Measurements from ENCODE around the gene NCKAP1.

NCKAP1 gene

DNA sequence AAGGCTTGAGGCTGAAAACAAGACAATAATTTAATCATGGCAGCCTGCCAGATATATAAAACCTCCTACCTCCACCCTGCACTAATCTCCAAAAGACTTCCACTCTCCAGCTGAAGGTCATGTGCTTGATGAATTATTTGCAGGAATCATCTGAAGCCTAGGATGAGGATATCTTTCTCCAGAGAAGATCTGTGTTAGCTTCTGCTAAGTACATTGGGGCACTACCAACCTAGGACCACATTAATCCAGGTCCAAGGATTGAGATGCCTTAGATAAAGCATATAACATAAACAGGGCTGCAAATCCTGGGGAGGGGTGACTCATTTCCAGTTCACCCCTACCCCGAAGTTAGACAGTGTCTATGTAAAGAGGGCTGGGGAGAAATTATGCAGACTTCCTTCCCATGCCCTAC lies 91.3 kb downstream of the NCKAP1 start:
- no peak for DNase-seq

DNA sequence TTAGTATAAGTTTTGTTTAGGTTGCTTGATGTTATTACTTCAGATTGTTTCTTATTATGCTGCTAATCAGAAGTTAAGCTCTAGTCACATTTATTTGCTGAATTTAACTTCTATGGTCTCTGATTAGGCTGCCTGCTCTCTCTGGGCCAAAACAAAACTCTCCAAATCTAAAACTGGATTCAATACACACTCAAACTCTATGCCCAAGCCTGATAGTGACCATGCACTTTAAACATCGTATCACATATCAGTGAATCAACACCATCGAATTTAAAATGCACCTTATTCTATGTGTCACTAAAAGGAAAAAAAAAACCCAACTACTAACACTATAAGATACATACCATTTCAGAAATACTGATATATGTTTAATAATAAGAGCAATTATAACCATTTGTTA lies 94.9 kb downstream of the NCKAP1 start:
- DNase-seq: no peak

DNA sequence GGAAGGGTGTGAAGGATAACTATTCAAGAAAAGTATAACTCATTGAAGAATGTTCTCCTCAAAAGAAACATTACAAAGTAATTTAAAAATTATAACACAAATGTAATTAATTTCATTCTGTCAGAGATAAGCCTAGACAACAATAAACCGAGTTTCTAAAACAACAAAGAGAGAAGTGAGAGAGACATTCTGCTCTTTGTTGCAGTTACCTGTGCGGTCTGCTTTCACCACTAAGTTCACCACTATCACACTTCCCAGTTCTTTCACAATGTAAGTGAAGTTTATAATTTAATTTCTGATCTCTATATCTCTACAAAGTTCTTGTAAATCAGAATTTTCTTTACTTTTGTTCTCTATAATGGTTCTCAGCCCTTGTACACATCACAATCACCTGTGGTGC lies 95.5 kb downstream of the NCKAP1 start:
- DNase-seq: no peak

DNA sequence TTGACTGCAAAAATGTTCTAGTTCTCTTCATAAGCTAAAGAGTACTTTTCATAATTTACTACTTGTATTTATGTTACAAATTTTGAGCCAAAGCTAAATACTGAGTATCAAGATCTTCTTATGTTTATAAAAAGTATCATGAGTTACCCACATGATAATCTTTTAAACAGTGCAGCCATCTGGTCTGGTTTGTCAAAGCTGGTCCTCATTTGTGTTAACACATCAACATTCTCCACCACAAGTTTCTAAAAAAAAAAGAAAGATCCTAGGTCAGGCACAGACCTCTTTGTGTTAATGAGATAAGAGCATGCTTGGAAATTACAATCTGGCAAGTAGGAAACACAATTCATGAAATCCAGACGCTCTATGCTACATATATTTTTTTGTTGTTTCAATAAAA lies 96.3 kb downstream of the NCKAP1 start:
- no peak for DNase-seq

DNA sequence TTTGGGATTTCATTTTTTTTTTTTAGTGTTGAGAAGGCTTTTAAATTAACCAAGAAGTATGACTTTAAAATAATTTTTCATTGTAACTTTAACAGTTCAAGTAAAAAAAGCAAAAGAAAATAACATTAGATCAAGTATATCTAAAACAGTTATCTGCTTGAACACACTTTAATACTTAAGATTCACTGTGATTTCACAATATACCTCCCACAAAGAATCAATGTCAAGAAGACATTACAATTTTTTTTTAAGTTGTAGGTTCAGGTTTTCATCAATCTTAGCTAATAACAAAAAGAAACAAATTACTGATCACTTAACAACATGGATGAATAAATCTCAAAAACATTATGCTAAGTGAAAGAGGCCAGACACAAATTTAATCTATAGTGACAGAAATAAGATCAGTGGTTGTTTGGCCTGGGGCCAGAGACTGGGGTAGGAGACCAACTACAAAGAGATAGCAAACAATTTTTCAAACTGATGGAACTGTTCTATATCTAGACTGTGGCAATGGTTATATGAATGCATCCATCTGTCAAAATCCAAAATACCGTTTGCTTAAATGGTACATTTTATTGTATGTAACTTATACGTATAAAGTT lies 97.0 kb downstream of the NCKAP1 start:
- DNase-seq: no peak

DNA sequence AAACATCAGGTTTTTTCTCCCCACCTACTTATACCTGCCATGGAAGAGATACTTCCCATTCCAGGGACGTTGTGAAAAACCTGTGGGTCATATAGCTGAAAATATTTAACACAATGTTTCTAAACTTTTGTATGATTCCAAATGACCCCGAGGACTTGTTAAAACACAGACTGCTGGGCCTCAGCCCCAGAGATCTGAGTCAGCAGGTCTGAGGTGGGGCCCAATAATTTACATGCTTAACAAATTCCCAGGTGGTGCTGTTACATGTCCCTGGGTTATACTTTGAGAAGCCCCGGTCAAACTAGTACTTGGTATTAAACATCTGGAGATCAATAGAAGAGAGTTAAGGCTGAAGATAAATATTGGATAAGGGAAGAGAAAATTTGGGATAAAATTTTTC lies 100.4 kb downstream of the NCKAP1 start:
- DNase-seq: no peak

DNA sequence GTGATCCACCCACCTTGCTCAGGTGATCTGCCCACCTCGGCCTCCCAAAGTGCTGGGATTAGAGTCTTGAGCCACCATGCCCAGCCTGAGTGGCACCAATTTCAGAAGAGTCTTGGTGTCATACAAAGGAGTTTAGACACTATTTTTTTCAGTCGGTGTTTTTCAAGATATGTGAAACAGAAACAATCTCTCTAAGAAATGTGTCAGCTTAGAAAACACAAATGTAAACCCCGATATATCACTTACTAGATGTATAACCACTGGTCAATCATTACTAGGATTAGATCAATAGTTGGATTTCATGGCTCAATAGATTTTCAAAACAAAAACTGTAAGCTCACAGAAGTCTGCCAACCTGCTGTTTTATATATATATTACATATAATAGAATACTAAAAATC lies 104.6 kb downstream of the NCKAP1 start:
- no peak for DNase-seq

DNA sequence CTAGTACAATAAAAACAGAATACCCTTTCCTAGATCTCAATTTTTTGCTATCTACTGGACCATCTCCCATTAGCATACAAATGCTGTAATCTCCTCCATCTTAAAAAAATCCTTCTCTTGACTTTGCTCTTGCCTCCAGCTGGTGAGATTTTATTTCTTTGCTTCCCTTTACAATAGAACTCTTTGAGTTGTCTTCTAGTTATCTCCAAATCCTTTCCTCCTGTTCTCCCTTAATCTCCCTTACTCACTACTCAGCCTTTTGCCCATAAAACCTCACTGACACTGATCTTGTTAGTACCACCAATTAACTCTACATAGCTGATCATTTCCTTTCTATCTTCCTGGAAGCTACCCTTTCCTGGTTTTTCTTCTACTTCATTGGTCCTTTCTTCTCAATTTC lies 108.3 kb downstream of the NCKAP1 start:
- no peak for DNase-seq

DNA sequence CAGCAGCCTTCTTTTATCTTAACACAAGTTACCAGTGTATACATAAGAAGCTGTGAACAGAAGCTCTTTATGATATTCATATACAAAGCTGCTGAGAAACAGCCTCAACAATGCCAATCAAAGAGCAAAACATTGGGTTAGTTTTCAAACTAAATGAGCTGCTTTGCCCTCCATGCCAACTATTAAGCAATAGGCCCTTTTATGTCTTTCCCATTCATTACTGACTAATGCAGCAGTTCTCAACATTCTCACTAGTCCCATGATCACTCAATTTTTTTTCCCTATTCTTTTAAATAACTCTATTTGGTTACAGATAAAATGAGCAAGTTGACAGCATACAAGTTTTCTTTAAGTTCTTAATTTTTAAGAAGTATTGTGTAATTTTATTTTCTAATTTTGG lies 114.0 kb downstream of the NCKAP1 start:
- DNase-seq: no peak

DNA sequence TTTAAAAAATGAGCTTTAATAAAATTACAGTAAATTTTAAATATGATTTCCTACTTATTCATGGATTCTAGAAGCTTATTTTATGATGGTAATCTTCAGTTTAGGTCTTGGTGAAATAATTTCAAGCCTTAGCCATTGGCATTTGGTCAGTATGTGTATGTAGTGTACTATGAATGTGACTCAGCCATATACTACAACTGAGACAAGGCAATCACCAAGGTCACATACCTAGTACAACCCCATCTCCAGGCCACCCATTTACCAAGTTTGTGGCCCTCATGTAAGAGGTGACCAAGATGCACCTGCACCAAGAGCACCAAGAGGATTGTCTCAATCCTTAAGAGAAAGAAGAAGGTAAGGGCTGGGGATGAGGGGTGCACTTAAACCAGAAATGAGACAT lies 117.0 kb downstream of the NCKAP1 start:
- DNase-seq: no peak

DNA sequence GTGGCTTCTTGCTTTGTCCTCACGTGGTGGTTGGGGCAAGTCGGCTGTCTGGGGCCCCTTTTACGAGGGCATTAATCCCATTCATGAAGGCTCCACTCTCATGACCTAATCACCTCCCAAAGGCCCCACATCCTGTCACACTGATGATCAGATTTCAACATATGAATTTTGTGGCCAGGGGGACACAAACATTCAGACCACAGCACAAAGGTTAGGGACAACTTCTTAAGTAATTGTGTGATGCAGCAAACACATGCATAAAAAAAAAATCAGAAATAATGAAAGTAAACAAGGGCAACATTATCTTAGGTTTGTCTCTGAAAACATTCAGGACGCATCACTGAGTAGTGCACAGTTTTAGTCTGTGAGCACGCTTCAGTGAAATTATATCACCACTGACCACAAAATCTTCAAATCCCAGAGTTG lies 117.6 kb downstream of the NCKAP1 start:
- no peak for DNase-seq

DNA sequence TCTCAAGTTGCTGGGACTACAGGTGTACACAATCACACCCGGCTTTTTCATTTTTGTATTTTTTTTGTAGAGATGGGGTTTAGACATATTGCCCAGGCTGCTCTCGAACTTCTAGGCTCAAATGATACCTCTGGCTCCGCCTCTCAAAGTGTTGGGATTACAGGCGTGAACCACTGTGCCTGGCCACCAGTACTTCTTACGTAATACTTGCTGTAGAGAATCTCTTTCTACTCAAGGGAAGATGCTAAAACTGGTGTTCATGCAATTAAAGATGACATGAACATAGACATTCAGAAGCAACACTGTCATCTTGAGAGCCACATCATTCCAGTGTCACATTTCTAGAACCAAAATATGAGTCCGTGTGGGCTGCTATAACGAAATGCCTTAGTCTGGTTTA lies 118.2 kb downstream of the NCKAP1 start:
- no peak for DNase-seq

DNA sequence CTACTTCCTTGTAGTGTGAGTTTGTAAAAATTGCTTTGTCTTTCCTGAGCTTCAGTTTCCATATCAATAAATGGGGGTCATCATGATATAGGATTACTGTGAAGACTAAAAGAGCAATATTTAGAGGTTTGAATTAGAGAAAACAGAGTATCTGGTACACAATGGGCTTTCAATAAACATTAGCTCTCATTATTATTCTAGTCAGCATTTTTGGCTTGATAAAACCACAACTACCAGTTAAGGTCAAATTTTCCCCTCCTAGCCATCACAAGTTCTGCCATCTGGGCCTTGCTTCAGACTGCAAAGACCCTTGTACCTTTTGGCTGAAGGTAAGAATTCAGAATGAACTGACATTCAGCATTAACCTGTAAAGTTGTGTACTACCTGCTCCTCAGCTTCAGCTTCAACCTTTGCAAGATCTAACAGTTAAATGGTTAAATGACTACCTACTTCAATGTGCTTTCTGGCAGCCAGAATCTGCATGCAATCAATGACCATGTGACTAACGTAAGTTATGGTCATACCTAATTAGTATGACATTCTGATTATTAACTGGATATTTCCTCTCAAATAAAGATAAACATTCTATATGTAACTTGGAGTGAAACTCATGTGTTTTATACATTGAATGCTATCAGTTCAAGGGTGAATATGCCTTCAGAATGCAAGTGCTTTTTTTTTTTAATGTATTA lies 119.2 kb downstream of the NCKAP1 start:
- DNase-seq: no peak

DNA sequence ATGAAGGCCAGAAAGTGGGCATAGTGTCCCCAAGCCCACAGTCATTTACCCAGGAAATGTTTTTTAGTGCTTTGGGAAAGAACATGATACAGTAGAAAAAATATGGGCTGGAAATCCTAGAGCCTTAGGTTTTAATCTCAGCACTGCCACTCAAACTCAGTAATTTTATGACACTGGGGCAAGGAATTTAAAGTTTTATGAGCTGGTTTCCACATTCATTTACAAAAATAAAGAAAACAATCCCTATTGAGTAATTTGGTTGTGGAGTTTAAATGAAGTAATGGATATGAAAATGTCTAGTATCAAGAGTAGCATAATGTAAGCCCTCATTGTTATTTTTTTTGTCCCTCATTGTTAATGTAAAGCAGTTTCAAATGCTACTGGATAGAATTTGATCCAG lies 120.3 kb downstream of the NCKAP1 start:
- no peak for DNase-seq

DNA sequence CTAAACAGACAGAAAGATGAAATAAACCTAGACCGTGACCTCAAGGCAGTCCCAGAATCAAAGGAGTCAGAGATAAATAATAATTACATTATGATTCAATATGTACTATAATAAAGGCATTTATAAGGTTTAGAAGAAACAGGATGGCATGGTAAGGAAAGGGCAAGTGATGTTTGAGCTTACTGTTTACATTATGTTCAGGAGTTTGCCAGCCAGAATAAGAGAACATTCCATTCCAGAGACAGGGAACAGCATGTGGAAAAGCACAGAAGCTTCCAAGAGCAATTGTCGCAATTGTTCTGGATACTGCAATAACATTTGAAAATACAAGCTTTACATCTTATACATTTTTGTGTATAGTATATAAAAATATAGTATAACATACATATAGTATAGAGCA lies 121.8 kb downstream of the NCKAP1 start:
- no peak for DNase-seq

DNA sequence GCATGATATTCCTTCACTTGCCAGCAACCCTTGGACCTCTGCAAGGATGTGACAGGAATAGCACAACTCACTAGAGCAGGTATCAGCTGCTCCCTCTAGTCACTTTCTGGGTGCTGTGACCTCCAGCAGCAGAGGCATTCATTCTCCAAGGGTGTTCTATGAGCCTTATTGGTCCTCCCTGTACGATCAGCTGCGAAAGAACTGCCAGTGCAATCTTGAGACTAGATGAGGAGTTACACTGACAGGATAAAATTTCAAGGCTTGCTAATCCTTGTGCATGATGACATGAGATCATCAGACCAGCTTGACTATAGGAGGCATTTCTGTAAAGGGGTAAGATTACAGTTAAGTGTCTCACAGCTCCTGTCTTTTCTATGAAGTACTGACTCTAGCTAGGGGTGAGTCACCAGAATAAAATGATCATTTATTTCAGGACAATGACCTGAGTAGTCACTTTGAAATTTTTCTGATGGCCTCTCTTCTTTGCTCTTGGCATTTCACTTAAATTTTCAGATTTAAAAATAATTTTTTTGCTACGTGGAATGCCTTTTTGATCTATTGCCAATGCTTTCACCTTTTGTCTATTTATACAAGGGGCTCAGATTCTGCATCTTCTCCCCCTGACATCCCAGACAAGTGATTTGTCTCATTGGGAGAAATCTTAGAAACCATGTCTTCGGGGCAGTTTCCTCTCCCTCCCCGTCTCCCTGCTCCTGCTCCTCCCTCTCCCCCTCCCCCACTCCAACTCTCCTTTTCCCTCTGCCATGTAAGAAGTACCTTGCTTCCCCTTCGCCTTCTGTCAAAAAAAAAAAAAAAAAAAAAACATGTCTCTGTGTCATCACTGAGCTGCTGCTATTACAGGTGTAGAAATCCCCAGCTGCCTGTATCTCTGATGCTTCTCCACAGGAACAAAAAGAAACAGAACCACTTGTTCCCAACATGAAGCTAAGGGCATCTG lies 122.6 kb downstream of the NCKAP1 start:
- no peak for DNase-seq

DNA sequence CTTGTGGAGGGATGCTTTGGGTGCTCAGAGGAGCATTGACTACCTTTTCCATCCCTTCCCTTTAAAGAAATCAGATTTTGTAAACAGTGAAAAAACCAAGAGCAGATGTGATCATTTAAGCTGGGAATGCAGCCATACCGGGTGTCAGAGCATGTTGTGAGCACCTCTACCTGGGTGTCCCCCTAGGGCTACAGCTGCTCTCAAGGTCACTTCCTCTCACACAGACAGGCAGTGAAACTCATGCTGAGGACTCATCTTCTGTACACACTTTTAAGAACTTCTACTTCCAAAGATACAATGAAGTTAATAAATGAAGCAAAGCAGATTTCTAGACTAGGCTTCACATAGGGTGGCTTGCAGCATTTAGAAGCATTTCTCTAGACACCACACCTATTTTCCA lies 123.4 kb downstream of the NCKAP1 start:
- no peak for DNase-seq

DNA sequence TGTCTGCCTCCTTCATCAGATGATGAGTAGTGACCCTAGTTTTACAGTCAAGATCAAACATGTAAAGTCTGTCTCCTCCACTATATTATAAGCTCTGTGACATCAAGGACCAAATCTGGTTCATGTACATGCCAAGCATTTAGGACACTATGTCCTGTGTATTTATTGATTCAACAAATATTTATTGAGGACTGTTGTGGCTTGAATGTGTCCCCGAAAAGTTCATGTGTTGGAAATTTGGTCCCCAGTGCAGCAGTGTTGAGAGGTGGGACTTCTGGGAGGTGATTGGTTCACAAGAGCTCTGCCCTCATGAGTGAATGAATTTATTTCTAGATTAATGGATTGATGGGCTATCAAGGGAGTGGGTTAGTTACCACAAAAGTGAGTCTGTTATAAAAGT lies 125.2 kb downstream of the NCKAP1 start:
- DNase-seq: no peak

DNA sequence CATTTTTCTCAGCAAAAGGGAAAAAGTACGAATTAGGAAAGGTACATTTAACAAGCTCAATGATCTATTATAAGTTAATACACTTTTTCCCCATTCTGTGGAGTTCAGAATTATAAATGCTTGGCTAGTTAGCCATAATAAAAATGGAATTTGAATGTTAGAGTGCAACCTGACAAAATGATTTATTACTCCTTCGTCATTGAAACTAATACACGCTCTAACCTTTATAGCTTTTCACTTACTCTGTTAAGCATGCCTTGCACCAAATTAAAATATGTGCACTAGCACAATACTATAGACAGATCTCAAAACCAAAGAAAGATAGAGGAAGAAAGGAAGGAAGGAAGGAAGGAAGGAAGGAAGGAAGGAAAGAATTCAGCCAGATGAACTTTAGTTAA lies 125.7 kb downstream of the NCKAP1 start:
- DNase-seq: no peak

DNA sequence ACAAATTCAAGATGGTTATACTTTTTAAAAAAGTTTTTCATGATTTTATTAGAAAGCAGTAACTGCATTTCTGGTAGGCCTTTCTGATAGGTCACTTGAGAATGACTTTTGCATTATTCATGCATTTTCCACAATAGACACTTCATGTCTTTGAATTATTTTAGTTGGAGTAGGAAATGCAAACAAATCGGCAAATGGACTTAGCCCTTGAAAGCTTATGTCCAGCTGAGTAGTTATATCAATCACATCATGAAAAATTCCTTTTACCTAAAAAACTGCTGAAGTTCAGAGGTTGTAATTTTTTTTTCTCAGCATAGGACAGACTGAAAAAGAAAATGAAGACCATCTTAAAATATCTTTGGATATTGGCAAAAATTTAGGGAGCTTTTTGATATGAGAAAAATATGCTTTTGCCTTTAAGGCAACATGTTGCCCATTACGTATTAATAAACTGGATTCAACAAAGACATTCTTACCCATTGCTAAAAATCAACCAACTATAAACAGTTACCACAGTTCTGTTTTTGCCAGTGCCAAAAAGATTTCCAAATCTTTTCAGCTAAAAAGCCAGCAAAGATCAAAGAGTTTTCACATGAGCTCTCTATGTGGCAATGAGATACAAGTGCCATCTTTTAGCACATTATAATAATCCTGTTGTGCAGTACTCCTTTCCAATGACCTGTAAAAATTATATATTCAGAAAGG lies 126.3 kb downstream of the NCKAP1 start:
- DNase-seq: no peak

DNA sequence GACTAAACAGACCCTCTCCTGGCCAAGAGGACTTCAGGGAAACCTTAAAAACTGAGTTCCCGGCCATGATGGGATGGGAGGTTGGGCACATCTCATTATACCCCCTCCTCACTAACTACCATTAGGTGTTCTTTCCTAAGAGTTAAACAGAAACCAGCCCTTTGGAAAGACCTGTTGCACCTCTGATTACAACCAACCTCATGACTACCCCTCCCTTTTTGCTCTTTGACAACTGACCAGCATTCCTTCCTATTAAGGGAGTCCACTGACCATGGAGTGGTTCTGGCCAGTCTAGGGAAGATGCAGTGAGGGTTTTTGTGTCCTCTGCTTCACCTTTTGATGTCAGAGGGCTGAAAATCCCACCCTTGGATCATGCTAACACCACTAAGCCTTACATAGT lies 127.3 kb downstream of the NCKAP1 start:
- DNase-seq: no peak

DNA sequence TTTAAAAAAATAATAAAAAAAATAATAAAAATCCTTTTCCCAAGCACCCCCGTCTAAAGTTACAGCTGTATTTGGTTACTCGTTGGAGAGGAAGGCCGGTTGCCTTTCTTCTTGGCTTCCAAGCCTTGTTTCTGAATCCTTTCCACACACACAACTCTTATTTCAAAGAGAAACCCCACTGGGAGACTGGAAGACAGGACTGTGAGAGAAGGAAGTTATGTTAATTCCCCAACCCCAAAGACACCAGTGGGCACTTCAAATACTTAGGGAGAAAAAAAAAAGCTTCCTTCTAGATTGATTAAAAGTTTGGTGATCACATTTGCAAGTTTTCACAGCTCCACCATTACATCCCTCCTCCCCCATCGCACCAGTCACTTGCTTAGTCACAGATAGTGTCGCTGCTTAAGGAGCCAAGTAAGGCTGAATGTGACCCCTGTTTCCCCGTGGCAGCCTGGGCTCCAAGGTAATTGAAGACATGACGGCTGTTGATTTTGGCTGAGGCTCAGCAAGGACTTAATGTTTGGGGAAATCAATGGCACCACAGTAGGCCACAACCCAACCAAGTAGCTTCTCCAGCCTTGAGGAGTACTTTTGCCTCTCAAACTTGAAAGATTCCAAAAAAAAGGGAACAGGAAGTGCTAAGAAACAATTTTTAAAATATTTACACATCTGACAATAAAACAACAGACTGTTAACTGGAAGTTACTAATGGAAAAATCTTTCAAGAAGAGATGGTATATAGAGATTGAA lies 131.0 kb downstream of the NCKAP1 start:
- no peak for DNase-seq

DNA sequence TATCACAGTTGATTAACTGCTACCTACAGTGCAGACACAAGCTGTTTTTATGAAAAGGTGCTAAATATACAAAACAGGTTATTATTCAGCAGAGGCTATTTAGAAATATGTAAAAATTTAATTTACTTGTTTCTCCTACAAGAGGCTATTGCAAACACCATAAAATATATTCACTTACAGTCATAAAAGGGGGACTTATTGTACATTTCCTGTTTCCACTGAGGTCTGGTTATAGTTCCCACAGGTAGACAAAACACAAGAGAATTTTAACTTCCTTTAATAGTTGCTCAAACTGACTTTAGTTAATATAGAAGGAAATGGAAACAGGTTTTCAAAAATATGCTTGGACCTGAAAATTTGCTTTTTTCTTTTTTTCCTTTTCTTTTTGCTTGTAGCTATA lies 131.8 kb downstream of the NCKAP1 start:
- DNase-seq: no peak
